ENCODE measurements around the gene PIBF1.

DNA sequence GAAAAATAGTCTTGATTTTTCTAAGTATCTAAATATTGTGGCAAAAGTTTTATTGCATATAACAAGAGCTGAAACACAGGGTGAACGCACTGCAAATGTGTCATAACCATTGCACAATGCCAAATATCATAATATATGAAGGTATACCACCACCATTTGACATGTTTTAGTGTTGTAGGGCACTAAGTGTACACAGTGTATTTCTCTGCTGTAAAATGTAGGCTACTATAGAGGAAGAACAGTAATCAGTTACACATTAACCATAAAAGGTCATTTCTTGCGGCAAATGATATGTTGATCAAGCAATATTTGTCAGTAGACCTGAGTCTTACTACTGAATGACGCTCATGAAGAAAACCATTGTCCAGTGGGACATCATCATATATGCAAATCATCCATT lies 258.6 kb downstream of the PIBF1 start:
- TF ChIP-seq, protein P1, sequence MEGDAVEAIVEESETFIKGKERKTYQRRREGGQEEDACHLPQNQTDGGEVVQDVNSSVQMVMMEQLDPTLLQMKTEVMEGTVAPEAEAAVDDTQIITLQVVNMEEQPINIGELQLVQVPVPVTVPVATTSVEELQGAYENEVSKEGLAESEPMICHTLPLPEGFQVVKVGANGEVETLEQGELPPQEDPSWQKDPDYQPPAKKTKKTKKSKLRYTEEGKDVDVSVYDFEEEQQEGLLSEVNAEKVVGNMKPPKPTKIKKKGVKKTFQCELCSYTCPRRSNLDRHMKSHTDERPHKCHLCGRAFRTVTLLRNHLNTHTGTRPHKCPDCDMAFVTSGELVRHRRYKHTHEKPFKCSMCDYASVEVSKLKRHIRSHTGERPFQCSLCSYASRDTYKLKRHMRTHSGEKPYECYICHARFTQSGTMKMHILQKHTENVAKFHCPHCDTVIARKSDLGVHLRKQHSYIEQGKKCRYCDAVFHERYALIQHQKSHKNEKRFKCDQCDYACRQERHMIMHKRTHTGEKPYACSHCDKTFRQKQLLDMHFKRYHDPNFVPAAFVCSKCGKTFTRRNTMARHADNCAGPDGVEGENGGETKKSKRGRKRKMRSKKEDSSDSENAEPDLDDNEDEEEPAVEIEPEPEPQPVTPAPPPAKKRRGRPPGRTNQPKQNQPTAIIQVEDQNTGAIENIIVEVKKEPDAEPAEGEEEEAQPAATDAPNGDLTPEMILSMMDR (IDR thresholded peaks at IDR 0.05; ENCODE audit: borderline replicate concordance, extremely low read depth, low read length, poor library complexity, severe bottlenecking): no peak
- TF ChIP-seq EZH2 (IDR thresholded peaks at IDR 0.05; ENCODE audit: borderline replicate concordance, low read depth, low read length, severe bottlenecking): no peak

Measured in DND-41 (cell line).